Endothelial cell of umbilical vein (primary cell): Measurements from ENCODE around the gene STATH. TPM values are rescaled to one million over a fixed set of nuclear protein-coding genes. Genes with fewer than 3 reads are reported as not detected.
"Not testable (repeated sequence)": the region's sequence is repeated elsewhere in the genome, so short reads cannot be mapped to it uniquely, and the experiment has no call there.

Source experiments
- BruUV-seq: library from RNA; stranded (reverse); fragments of 400-500 nt; replicated peaks from 2 replicates; lab custom pipeline; 2021; lab: Mats Ljungman, UMichigan
- CTCF ChIA-PET: fragments of 300-600, 350-600 bp; sonication (Branson Sonifier 250); formaldehyde crosslinking; loops from one replicate; lab custom pipeline; 2021; ENCODE audit warnings: antibody characterized with exemption, inconsistent platforms; lab: Charles Lee
- POLR2A ChIA-PET: fragments of 300-600, 350-600 bp; sonication (Branson Sonifier 250); formaldehyde crosslinking; loops from one replicate; lab custom pipeline; 2021; ENCODE audit warnings: antibody characterized with exemption, inconsistent platforms; lab: Charles Lee
- DNase-seq: peaks from one replicate; pipeline ENCODE4 v3.0.0-alpha.2; 2011; ENCODE audit warnings: low read depth, low spot score
- FAIRE-seq: peaks from 2 replicates; lab custom pipeline; 2011; peaks lifted over from hg19 to GRCh38; lab: Jason Lieb, UNC
- H2AFZ ChIP-seq: 2 replicates; pipeline ENCODE4 v1.6.0; 2012; ENCODE audit warnings: low read depth, low read length, control low read depth, inconsistent platforms
- H3K27ac ChIP-seq: 2 replicates; pipeline ENCODE4 v1.5.1; 2011; ENCODE audit warnings: low read depth, mild to moderate bottlenecking, control low read depth, low read length, moderate library complexity; ENCODE audit not compliant: insufficient read depth
- H3K27me3 ChIP-seq, 2 experiments: 2 replicates each; pipeline versions ENCODE4 v1.6.0 to v1.6.1; 2011; ENCODE audit warnings: low read length in 2 of 2, mixed read lengths in 1 of 2; ENCODE audit not compliant: control insufficient read depth in 2 of 2, insufficient read depth in 2 of 2
- H3K36me3 ChIP-seq, 2 experiments: 2 replicates in 1 of 2; 3 replicates in 1 of 2; pipeline ENCODE4 v1.5.1; 2011; ENCODE audit warnings: low read length in 2 of 2, mild to moderate bottlenecking in 1 of 2, moderate library complexity in 1 of 2; ENCODE audit not compliant: control insufficient read depth in 2 of 2, insufficient read depth in 2 of 2; ENCODE audit errors: extremely low read depth in 1 of 2
- H3K4me1 ChIP-seq: 3 replicates; pipeline ENCODE4 v1.5.1; 2011; ENCODE audit warnings: mild to moderate bottlenecking, low read length; ENCODE audit not compliant: control insufficient read depth, insufficient read depth; ENCODE audit errors: extremely low read depth
- H3K4me2 ChIP-seq: 2 replicates; pipeline ENCODE4 v1.6.1; 2011; ENCODE audit warnings: low read length, control low read depth, mixed read lengths; ENCODE audit not compliant: insufficient read depth
- H3K4me3 ChIP-seq, 3 experiments: fragments of 200-600 bp in 1 of 3; sonication (generic), shearing (Covaris generic) in 1 of 3; replicated peaks in 1 of 3; 2 replicates each; pipeline ENCODE4 v1.5.1; 2011 to 2016; ENCODE audit warnings: control low read depth in 3 of 3, low read length in 3 of 3, mild to moderate bottlenecking in 2 of 3, inconsistent platforms in 1 of 3, low read depth in 1 of 3, moderate library complexity in 1 of 3; ENCODE audit not compliant: insufficient read depth in 1 of 3
- H3K79me2 ChIP-seq: 2 replicates; pipeline ENCODE4 v1.6.0; 2012; ENCODE audit warnings: low read length, inconsistent platforms; ENCODE audit not compliant: control insufficient read depth, insufficient read depth
- H3K9ac ChIP-seq: replicated peaks from 2 replicates; pipeline ENCODE3; 2011; ENCODE audit warnings: low read length, control low read depth; ENCODE audit not compliant: insufficient read depth; ENCODE audit errors: extremely low read depth
- H3K9me1 ChIP-seq: replicated peaks from 3 replicates; pipeline ENCODE4 v1.6.0; 2011; ENCODE audit warnings: mild to moderate bottlenecking, low read length; ENCODE audit not compliant: control insufficient read depth, insufficient read depth; ENCODE audit errors: extremely low read depth
- H3K9me3 ChIP-seq: replicated peaks from 2 replicates; pipeline ENCODE4 v1.5.1; 2012; ENCODE audit warnings: low read length, inconsistent platforms; ENCODE audit not compliant: control insufficient read depth, insufficient read depth
- H4K20me1 ChIP-seq: replicated peaks from 2 replicates; pipeline ENCODE3; 2011; ENCODE audit warnings: mild to moderate bottlenecking, low read length; ENCODE audit not compliant: control insufficient read depth, insufficient read depth; ENCODE audit errors: extremely low read depth
- FOS ChIP-seq: IDR thresholded peaks from 2 replicates; pipeline ENCODE4 v1.6.1; 2011; ENCODE audit warnings: mild to moderate bottlenecking, low read length, moderate library complexity, borderline replicate concordance; ENCODE audit not compliant: insufficient read depth
- GATA2 ChIP-seq: IDR thresholded peaks from 2 replicates; pipeline ENCODE4 v1.7.0; 2011; ENCODE audit warnings: low read depth, mild to moderate bottlenecking, moderate library complexity, mixed read lengths, low read length; ENCODE audit not compliant: insufficient read length, insufficient read depth
- dilution Hi-C: fragments of 300-500 bp; cut with MboI; formaldehyde crosslinking; loops from one replicate; pipeline ENCODE4 v1.15.0; 2019; ENCODE audit warnings: low sequenced_read_pairs; ENCODE audit not compliant: extremely low pct_ligation_motif_present
- intact Hi-C: fragments of 100-400 bp; cut with micrococcal nuclease; formaldehyde crosslinking; loops from one replicate; pipeline ENCODE4 v1.10.0; 2022
- polyA plus RNA-seq, 4 experiments: library from polyadenylated mRNA; depleted of rRNA in 3 of 4; stranded (reverse) in 3 of 4; unstranded in 1 of 4; fragments of >200 nt; gene quantifications; 2 replicates each; pipeline versions ENCODE4 v1.2.1 to v1.2.3, GENCODE V29; 2011 to 2012; ENCODE audit warnings: missing spikeins in 1 of 4
- total RNA-seq: library from RNA; stranded (reverse); gene quantifications from 2 replicates; pipeline ENCODE4 v1.2.3, GENCODE V29; 2021
- TF ChIP-seq, protein P1 (sequence below): IDR thresholded peaks from 2 replicates; pipeline ENCODE4 v1.6.1; 2011; ENCODE audit not compliant: insufficient read depth, insufficient read length
- TF ChIP-seq, protein P2 (sequence below), 2 donors: IDR thresholded peaks; 1 replicate in 1 of 2; 2 replicates in 1 of 2; pipeline ENCODE4 v1.5.1; 2011; ENCODE audit warnings: low read length in 2 of 2, mild to moderate bottlenecking in 2 of 2, moderate library complexity in 2 of 2, control low read depth in 1 of 2, inconsistent platforms in 1 of 2, low read depth in 1 of 2; ENCODE audit not compliant: insufficient read depth in 1 of 2; ENCODE audit errors: extremely low read depth in 1 of 2

Gene STATH
- total and polyA plus RNA-seq, 2 donors (not counting 3 experiments of a cell fraction or from before 2014, with no cell fraction given), result not detected

GRCh38 chr4:70008771-70009170 is 13.0 kb downstream of the STATH start:
- CTCF ChIA-PET, result interaction anchor here (0.6 kb wide), 1 partner anchor 339 kb away, joined by 3 read pairs; no protein-coding TSS in a partner anchor
- Histone ChIP-seq H3K4me3 (no peak overlapping the region), H3K27ac (no peak overlapping the region), H3K9ac (no peak overlapping the region), H3K79me2 (no peaks in the 10 kb centered on the region), H4K20me1 (no peaks in the 10 kb centered on the region), H3K9me3 (no peaks in the 10 kb centered on the region), H3K4me1 (no peaks in the 10 kb centered on the region), H2AFZ (no peak overlapping the region), H3K4me2 (no peak overlapping the region), H3K27me3 (no peaks in the 10 kb centered on the region), H3K36me3 (no peaks in the 10 kb centered on the region), H3K9me1 (no peaks in the 10 kb centered on the region)
- BruUV-seq, result no TSS peak
- DNase-seq (no peak), FAIRE-seq (no peak)
- POLR2A ChIA-PET, result no interaction called here
- intact Hi-C loops, result no loop called here
- dilution Hi-C loops, result no loop called here
- TF ChIP-seq, protein P1, sequence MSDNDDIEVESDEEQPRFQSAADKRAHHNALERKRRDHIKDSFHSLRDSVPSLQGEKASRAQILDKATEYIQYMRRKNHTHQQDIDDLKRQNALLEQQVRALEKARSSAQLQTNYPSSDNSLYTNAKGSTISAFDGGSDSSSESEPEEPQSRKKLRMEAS, result no peak
- TF ChIP-seq GATA2 (no peak), FOS (no peak)
- TF ChIP-seq, protein P2, sequence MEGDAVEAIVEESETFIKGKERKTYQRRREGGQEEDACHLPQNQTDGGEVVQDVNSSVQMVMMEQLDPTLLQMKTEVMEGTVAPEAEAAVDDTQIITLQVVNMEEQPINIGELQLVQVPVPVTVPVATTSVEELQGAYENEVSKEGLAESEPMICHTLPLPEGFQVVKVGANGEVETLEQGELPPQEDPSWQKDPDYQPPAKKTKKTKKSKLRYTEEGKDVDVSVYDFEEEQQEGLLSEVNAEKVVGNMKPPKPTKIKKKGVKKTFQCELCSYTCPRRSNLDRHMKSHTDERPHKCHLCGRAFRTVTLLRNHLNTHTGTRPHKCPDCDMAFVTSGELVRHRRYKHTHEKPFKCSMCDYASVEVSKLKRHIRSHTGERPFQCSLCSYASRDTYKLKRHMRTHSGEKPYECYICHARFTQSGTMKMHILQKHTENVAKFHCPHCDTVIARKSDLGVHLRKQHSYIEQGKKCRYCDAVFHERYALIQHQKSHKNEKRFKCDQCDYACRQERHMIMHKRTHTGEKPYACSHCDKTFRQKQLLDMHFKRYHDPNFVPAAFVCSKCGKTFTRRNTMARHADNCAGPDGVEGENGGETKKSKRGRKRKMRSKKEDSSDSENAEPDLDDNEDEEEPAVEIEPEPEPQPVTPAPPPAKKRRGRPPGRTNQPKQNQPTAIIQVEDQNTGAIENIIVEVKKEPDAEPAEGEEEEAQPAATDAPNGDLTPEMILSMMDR (IDR thresholded peaks at IDR 0.05; ENCODE audit: extremely low read depth in 1 of 2, insufficient read depth in 1 of 2, low read depth in 1 of 2, low read length in 2 of 2), result no peak

- H4K20me1 ChIP-seq, H3K4me2 ChIP-seq, CTCF ChIA-PET, DNase-seq, H3K9ac ChIP-seq, H3K9me1 ChIP-seq, intact Hi-C loops, H3K27me3 ChIP-seq, dilution Hi-C loops, H3K36me3 ChIP-seq, FAIRE-seq, H3K9me3 ChIP-seq, POLR2A ChIA-PET, H3K79me2 ChIP-seq, H3K27ac ChIP-seq, H2AFZ ChIP-seq, BruUV-seq, H3K4me1 ChIP-seq, H3K4me3 ChIP-seq: not testable (repeated sequence)
These were observed 23.2 kb downstream of the STATH start for GRCh38 chr4:70019006-70019405.
